MG63 (cell line): Measurements from ENCODE around the gene SYF2. TPM values are rescaled to one million over a fixed set of nuclear protein-coding genes. Genes with fewer than 3 reads are reported as not detected.
A peak's percentile ranks its signal among the peaks of the same experiment; 100 is the strongest.

Experiments used
- DNase-seq: peaks from one replicate; pipeline ENCODE4 v3.0.0-alpha.2; 2020
- H3K27me3 ChIP-seq: fragments of 250-450 bp; sonication (Bioruptor Pico); 2 replicates; pipeline ENCODE4 v1.5.1; 2020; ENCODE audit warnings: mild to moderate bottlenecking, moderate library complexity
- H3K36me3 ChIP-seq: fragments of 250-450 bp; sonication (Bioruptor Pico); 2 replicates; pipeline ENCODE4 v1.5.1; 2020; ENCODE audit warnings: mild to moderate bottlenecking, moderate library complexity
- H3K4me3 ChIP-seq: fragments of 250-450 bp; sonication (Bioruptor Pico); 2 replicates; pipeline ENCODE4 v1.5.1; 2020; ENCODE audit warnings: mild to moderate bottlenecking, moderate library complexity
- H3K9me3 ChIP-seq: fragments of 250-450 bp; sonication (Bioruptor Pico); 2 replicates; pipeline ENCODE4 v1.5.1; 2020; ENCODE audit warnings: mild to moderate bottlenecking, moderate library complexity
- total RNA-seq: library from RNA; depleted of rRNA; stranded (reverse); fragments of >200 nt; shearing (Covaris generic); gene quantifications from 2 replicates; pipeline ENCODE4 v1.2.3, GENCODE V29; 2014; ENCODE audit warnings: low replicate concordance

The SYF2 gene
- total RNA-seq, 1 experiment from 2014 or later: 37.8 TPM

DNA sequence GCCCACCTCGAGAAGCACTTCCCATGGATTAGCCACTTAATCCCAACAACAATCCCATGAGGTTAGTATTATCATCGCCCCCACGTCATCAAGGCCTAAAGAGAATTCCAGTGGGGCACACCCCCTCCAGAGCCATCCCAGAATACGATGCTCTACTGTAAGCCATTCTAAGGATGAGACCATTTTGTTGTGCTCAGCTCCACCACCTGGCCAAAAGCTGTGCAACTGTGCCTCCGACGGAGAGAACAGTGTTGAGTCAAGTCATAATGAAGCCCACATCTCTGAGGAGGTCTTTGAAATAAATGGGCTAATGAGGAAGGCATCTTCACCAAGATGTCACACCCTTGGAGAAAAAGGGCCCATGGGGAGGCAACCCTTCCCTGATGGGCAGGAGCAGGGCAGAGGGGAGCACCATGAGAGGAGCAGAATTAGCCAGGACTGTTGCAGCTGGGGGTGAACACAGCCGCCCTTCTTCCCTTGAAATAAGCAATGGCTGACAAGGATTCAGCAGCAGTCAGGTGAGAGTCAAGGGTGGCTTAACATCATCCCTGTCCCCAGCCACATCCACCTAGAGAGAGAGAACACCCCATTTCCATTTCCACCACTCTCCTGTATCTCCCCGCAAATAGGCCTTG is 14.6 kb downstream of the SYF2 start:
- Histone ChIP-seq H3K4me3 (no peak overlapping the region), H3K27me3 (no peaks in the 10 kb centered on the region), H3K9me3 (no peaks in the 10 kb centered on the region), H3K36me3 (peaks cover 11% of the 10 kb centered on the region)
- DNase-seq: no peak

GRCh38 chr1:25217015-25217414 is 15.3 kb downstream of the SYF2 start:
- DNase-seq: no peak
- Histone ChIP-seq H3K4me3 (no peak overlapping the region), H3K27me3 (no peaks in the 10 kb centered on the region), H3K36me3 (peaks cover 6% of the 10 kb centered on the region), H3K9me3 (no peaks in the 10 kb centered on the region)

DNA sequence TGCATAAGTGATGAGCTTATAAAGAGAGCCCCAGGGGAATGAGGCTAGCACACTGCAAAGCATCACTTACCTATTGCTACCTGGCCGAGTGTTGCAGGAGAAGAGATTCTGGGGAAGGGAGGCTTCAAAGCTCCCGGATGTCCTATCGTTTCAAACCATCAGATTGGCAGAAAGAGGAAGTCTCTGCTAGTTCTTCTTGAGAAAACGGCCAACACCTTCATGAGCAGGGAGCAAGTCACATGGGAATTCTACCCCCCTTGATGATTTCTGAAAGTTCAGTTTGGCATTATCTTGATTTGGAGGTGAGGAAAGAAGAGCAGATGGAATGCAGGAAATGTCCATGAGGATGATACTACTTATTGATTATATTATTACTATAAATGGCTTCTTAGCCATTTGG is 16.2 kb downstream of the SYF2 start:
- no peaks in the 10 kb centered on the region for H3K9me3 ChIP-seq
- no peak for DNase-seq
- no peak overlapping the region for H3K4me3 ChIP-seq
- H3K27me3 ChIP-seq: no peaks in the 10 kb centered on the region
- H3K36me3 ChIP-seq: no peaks in the 10 kb centered on the region; the same call in 1 of the 2 replicates

GRCh38 chr1:25212725-25213124 is 19.6 kb downstream of the SYF2 start:
- no peaks in the 10 kb centered on the region for H3K36me3 ChIP-seq
- DNase-seq: no peak
- H3K9me3 ChIP-seq: no peaks in the 10 kb centered on the region
- H3K27me3 ChIP-seq: no peaks in the 10 kb centered on the region
- no peak overlapping the region for H3K4me3 ChIP-seq

DNA sequence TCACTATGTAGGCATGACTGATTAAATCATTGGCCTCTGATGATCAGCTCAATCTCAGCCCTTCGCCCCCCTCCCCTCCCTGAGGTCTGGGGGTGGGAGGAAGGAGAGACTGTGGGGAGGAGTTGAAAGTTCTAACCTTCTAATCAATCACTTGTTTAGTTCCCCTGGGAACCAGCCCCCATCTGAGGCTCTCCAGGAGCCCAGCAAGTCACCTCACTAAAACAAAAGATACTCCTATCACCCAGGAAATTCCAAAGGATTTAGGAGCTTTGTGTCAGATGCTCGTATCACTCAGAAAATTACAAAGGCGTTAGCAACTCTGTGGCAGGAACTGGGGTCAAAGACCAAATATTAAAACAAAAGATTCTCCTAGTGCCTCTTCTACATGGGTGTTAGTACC is 21.6 kb downstream of the SYF2 start:
- no peak for DNase-seq
- no peaks in the 10 kb centered on the region for H3K27me3 ChIP-seq
- no peak overlapping the region for H3K4me3 ChIP-seq
- H3K36me3 ChIP-seq: no peaks in the 10 kb centered on the region
- H3K9me3 ChIP-seq: no peaks in the 10 kb centered on the region

DNA sequence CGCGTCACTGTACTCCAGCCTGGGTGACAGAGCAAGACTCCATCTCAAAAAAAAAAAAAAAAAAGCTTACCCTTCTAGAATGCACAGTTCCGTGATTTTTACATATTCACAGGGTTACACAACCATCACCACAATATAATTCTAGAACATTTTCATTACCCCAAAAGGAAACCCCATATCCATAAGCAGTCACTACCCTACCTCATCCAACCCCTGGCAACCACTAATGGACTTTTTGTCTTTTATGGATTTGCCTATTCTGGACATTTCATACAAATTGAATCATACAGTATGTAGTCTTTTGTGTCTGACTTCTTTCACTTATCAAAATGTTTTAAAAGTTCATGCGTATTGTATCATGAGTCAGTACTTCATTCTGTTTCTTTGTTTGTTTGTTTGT is 22.8 kb downstream of the SYF2 start:
- H3K9me3 ChIP-seq: no peaks in the 10 kb centered on the region
- H3K27me3 ChIP-seq: no peaks in the 10 kb centered on the region
- H3K36me3 ChIP-seq: no peaks in the 10 kb centered on the region
- DNase-seq: no peak
- no peak overlapping the region for H3K4me3 ChIP-seq

- no peaks in the 10 kb centered on the region for H3K36me3 ChIP-seq
- no peak overlapping the region for H3K4me3 ChIP-seq
- H3K9me3 ChIP-seq: no peaks in the 10 kb centered on the region
- no peak for DNase-seq
- no peaks in the 10 kb centered on the region for H3K27me3 ChIP-seq
Measured at GRCh38 chr1:25208561-25209222, 23.6 kb downstream of the SYF2 start.

- no peak for DNase-seq
- no peaks in the 10 kb centered on the region for H3K36me3 ChIP-seq
- no peaks in the 10 kb centered on the region for H3K27me3 ChIP-seq
- H3K9me3 ChIP-seq: no peaks in the 10 kb centered on the region
- H3K4me3 ChIP-seq: no peak overlapping the region
Measured at GRCh38 chr1:25208092-25208491, 24.2 kb downstream of the SYF2 start.

DNA sequence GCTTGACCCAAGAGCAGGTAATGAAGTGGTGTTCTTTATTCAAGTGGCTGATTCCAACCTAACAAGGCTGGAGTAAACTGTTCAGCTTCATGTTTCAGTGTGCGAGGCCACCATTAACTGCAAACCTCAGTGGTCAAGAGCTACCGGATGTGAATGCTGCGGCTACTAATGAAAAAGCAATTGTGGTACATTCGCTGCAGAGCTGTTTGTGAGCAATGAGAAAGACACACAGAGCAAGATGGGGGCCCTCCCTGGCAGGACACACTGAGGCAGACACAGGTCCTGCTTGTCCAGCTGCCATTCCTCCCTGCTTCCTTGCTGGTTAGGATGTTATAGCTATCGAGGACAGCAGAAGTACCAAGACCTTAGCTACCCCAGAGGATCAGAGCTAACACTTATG is 26.1 kb downstream of the SYF2 start:
- no peak for DNase-seq
- Histone ChIP-seq H3K36me3 (no peaks in the 10 kb centered on the region), H3K9me3 (no peaks in the 10 kb centered on the region), H3K4me3 (no peak overlapping the region), H3K27me3 (no peaks in the 10 kb centered on the region)

GRCh38 chr1:25205786-25206185 is 26.5 kb downstream of the SYF2 start:
- no peaks in the 10 kb centered on the region for H3K36me3 ChIP-seq
- H3K4me3 ChIP-seq: no peak overlapping the region
- no peak for DNase-seq
- H3K9me3 ChIP-seq: no peaks in the 10 kb centered on the region
- H3K27me3 ChIP-seq: no peaks in the 10 kb centered on the region

DNA sequence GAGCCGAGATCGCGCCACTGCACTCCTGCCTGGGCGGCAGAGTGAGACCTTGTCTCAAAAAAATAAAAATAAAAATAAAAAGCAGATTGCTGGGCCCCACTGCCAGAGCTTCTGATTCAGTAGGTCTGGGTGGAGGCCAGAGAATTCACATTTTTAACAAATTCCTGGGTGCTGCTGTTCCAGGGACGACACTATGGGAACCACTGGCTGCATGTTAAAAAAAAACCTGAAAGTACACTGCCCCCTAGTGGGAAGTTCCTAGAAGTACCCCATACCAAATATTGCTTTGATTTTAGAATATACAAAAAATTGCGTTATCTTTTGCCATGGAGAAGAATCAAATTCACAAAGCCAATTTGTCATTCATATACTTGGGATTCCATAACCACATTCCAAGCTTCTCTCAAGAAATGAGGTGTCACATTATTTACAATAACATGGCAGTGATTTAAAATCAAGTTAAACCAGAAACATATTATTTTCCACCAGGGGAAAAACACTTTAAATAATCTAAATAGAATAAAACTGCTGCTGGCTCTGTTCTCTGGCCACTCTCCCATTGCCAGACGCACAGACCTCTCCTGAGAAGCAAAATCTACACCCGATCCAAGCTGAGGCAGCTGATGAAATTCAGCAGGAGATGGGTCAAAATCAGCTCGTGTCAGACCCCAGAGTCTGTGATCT is 27.4 kb downstream of the SYF2 start:
- H3K4me3 ChIP-seq: no peak overlapping the region
- H3K27me3 ChIP-seq: no peaks in the 10 kb centered on the region
- H3K36me3 ChIP-seq: no peaks in the 10 kb centered on the region
- DNase-seq: peak; percentile 25
- H3K9me3 ChIP-seq: no peaks in the 10 kb centered on the region

GRCh38 chr1:25201006-25201405 is 31.3 kb downstream of the SYF2 start:
- no peak for DNase-seq
- no peaks in the 10 kb centered on the region for H3K27me3 ChIP-seq
- H3K36me3 ChIP-seq: no peaks in the 10 kb centered on the region
- no peak overlapping the region for H3K4me3 ChIP-seq
- H3K9me3 ChIP-seq: no peaks in the 10 kb centered on the region

DNA sequence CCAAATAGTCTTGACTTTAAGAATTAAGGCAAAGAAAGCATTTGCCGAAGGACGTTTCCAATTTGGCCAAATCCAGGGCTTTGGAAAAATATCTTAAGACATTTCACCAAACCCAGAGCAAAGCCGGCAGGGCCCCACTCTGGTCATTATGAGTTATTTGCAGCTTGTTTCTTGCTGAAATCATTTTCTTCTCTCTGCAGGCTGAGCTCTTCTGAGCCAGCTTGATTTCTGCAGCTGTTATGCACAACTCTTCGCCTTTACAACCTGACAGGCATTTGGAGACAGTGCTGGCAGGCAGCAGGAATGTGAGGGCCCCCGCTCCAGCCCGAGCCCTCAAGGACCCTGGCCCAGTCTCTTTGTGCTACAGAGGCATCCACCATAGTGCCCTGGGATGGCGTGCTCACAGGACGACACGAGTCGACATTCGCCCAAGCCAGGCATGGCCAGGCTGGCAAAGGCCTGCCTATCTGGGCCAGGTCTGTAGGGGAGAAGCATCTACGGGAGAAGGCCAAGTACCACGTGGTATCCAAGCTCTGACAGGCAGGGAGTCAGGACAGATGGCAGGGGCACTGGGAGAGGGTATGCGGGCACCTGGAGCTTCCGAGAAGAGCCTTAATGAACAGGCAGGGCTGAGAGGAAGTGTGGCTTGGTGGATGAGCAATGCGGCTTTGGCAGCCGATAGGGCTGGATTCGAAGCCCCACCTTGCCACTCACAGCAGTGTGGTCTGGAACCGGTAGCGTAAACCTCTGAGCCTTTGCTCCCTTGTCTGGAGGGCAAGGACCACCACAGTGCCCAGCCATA is 32.3 kb downstream of the SYF2 start:
- H3K27me3 ChIP-seq: no peaks in the 10 kb centered on the region
- no peak overlapping the region for H3K4me3 ChIP-seq
- H3K9me3 ChIP-seq: no peaks in the 10 kb centered on the region
- H3K36me3 ChIP-seq: no peaks in the 10 kb centered on the region
- no peak for DNase-seq

- H3K4me3 ChIP-seq: no peak overlapping the region
- no peaks in the 10 kb centered on the region for H3K9me3 ChIP-seq
- H3K27me3 ChIP-seq: no peaks in the 10 kb centered on the region
- H3K36me3 ChIP-seq: no peaks in the 10 kb centered on the region
- peak; percentile 39 for DNase-seq
Measured at GRCh38 chr1:25198663-25199252, 33.5 kb downstream of the SYF2 start.

DNA sequence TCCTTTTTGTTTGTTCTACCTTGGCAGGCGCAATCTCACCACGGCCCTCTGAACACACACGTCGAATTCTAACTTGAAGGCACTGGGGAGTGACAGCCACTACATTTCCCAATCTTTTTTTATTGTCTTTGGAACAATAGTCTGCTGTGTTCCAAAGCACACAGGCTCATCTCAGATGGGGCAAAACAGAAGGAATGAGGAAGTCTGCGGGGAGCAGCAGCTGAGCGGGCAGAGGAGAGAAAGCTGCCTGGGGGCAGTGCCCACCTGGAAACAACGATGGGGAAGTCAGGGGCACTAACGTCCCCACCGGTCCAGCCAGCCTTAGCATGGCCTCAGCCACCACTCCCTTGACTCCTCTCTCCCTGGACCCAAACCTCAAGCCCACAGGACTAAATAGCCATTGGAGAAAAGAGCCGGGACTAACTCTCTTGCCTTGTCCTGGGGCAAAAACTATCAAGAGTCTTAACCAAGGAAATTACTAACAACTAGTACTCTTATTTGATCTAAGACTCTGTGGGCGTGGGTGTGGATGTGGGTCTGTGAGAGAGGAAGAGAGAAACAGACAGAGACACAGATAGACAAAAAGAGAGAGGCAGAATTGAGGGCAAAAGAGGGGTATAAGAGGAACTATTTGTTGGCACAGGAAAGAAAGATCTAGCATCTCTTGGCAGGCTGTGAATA is 34.2 kb downstream of the SYF2 start:
- Histone ChIP-seq H3K36me3 (no peaks in the 10 kb centered on the region), H3K9me3 (no peaks in the 10 kb centered on the region), H3K4me3 (no peak overlapping the region), H3K27me3 (no peaks in the 10 kb centered on the region)
- no peak for DNase-seq

DNA sequence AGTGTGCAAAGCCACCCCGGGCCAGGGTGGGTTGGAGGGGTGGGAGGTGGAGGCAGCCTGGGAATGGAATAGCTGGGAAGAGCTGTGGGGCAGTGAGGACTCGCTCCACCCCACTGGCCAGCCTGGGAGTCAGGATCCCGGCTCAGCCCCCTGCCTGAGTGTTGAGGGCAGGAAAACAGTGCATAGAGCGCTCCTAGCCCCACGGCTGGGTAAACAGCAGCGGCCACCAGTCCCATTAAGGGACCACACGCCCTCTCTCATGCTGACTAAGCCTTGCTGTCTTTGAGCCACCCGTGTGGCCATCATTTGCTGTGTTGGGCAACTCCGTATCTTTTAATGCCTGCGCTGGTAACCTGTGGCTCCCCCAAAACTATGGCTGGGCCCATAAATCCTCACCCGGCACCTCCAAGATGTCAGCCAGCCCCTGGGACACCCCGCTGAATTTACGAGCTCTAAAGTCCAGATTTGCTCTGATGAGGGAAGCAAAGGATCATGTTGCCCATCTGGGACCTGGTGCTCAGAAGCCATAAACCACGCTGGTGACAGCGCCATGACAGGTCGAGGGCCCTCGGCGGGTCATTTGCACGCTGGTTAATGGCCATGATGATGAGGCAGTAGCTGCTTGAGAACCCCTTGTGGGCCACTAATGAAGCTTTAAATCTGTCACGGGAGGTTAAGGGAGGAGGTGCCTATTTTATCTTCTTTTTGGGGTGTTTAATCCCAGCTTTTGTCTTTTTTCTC is 34.9 kb downstream of the SYF2 start:
- Histone ChIP-seq H3K4me3 (no peak overlapping the region), H3K27me3 (no peaks in the 10 kb centered on the region), H3K9me3 (no peaks in the 10 kb centered on the region), H3K36me3 (no peaks in the 10 kb centered on the region)
- DNase-seq: no peak
